ENCODE measurements around the gene FXYD3.

FXYD3 gene

GRCh38 chr19:35093430-35093829 lies 22.2 kb upstream of the FXYD3 start:
- TF ChIP-seq, protein P1, sequence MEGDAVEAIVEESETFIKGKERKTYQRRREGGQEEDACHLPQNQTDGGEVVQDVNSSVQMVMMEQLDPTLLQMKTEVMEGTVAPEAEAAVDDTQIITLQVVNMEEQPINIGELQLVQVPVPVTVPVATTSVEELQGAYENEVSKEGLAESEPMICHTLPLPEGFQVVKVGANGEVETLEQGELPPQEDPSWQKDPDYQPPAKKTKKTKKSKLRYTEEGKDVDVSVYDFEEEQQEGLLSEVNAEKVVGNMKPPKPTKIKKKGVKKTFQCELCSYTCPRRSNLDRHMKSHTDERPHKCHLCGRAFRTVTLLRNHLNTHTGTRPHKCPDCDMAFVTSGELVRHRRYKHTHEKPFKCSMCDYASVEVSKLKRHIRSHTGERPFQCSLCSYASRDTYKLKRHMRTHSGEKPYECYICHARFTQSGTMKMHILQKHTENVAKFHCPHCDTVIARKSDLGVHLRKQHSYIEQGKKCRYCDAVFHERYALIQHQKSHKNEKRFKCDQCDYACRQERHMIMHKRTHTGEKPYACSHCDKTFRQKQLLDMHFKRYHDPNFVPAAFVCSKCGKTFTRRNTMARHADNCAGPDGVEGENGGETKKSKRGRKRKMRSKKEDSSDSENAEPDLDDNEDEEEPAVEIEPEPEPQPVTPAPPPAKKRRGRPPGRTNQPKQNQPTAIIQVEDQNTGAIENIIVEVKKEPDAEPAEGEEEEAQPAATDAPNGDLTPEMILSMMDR (IDR thresholded peaks at IDR 0.05; ENCODE audit: insufficient read depth, missing control alignments): no peak
- DNase-seq (ENCODE audit: insufficient read length, low spot score) (no peak), FAIRE-seq (no peak)

- TF ChIP-seq, protein P1 (IDR thresholded peaks at IDR 0.05; ENCODE audit: insufficient read depth, missing control alignments): no peak
- FAIRE-seq (no peak), DNase-seq (ENCODE audit: insufficient read length, low spot score) (no peak)
Measured at GRCh38 chr19:35093941-35094647, 21.5 kb upstream of the FXYD3 start.

DNA sequence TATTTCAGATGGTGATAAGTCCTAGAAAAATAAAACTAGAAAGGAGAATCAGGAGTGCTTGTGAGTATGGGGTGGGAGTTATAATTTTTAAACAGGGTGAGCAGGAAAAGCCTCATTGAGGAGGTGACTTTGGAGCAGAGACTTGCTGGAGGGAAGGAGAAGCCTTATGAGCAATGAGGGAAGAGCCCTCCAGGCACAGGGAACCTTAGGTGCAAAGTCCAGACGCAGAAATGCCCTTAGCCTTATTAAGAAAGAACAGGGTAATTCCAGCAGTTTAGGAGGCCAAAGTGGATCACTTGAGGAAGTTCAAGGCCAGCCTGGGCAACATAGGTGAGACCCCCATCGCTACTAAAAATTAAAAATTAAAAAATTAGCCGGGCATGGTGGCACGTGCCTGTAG lies 21.0 kb upstream of the FXYD3 start:
- DNase-seq (ENCODE audit: insufficient read length, low spot score): no peak
- TF ChIP-seq, protein P1 (IDR thresholded peaks at IDR 0.05; ENCODE audit: insufficient read depth, missing control alignments): no peak
- no peak for FAIRE-seq

DNA sequence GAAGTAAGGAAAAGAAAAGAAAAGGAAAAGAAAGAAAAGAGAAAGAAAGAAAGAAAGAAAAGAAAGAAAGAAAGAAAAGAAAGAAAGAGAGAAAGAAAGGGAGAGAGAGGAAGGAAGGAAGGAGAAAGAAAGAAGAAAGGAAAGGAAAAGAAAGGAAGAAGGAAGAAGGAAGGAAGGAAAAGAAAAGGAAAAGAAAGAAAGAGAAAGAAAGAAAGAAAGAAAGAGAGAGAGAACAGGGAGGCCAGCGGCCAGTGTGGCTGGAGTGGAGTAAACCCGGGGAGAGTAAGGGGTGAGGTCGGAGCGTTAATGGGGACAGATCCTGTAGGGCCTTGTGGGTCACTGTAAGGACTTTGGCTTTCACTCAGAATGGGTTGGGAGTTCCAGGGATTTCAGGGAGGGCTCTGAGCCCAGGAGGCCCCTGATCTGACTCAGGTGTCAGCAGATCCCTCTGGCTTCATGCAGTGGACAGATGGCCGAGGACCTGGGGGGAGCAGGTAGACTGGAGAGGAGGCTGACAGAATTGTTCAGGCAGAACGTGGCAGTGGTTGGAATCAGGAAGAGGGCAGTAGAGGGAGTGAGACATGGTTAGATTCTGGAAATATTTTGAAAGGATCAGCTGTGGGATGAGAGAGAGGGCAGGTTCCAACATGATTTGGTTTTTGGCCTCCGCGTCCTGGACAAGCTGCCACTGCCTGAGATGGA lies 19.8 kb upstream of the FXYD3 start:
- FAIRE-seq: no peak
- no peak for DNase-seq (ENCODE audit: insufficient read length, low spot score)
- TF ChIP-seq, protein P1 (IDR thresholded peaks at IDR 0.05; ENCODE audit: insufficient read depth, missing control alignments): no peak

- DNase-seq (ENCODE audit: insufficient read length, low spot score) (no peak), FAIRE-seq (no peak)
- TF ChIP-seq, protein P1 (IDR thresholded peaks at IDR 0.05; ENCODE audit: insufficient read depth, missing control alignments): no peak
Measured at GRCh38 chr19:35098413-35099049, 17.1 kb upstream of the FXYD3 start.

- TF ChIP-seq, protein P1 (IDR thresholded peaks at IDR 0.05; ENCODE audit: insufficient read depth, missing control alignments): no peak
- no peak for DNase-seq (ENCODE audit: insufficient read length, low spot score)
Measured at GRCh38 chr19:35099155-35099896, 16.3 kb upstream of the FXYD3 start.

More at GRCh38 chr19:35099155-35099896, 16.3 kb upstream of the FXYD3 start:
- FAIRE-seq: no peak
